ENCODE data around the gene PRKD2. TPM values are rescaled to one million over a fixed set of nuclear protein-coding genes. Genes with fewer than 3 reads are reported as not detected.

The PRKD2 gene
- total RNA-seq, 1 donor from 2014 or later: 56.8 TPM

DNA sequence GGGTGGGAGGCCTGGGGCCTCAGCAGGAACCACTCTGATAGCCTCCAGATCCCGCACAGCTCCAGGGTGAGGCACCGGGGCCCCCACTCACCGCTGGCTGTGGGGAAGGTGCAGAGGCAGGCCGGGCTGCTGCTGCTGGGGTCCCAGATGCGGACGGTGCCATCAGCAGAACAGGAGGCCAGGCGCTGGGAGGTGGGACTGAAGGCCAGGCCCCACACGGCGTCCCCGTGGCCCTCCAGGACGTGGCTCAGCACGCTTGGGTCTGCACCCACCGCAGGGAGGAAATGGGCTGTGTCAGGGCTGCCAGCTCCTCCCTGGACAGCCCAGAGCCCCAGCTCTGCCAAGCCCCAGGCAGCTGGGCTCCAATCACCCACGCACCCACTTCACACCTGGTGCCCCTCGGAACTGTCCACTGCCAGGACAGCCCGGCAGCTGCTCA lies 6.1 kb upstream of the PRKD2 start:
- no peak for DNase-seq (ENCODE audit: extremely low spot score, unreplicated experiment)
- Mint-ChIP-seq H3K4me1 (ENCODE audit: unreplicated experiment) (no peaks in the 10 kb centered on the region), H3K36me3 (peaks cover 4% of the 10 kb centered on the region), H3K27ac (no peak overlapping the region), H3K9me3 (no peaks in the 10 kb centered on the region), H3K27me3 (no peaks in the 10 kb centered on the region), H3K4me3 (no peak overlapping the region)
- TF ChIP-seq, protein P1, sequence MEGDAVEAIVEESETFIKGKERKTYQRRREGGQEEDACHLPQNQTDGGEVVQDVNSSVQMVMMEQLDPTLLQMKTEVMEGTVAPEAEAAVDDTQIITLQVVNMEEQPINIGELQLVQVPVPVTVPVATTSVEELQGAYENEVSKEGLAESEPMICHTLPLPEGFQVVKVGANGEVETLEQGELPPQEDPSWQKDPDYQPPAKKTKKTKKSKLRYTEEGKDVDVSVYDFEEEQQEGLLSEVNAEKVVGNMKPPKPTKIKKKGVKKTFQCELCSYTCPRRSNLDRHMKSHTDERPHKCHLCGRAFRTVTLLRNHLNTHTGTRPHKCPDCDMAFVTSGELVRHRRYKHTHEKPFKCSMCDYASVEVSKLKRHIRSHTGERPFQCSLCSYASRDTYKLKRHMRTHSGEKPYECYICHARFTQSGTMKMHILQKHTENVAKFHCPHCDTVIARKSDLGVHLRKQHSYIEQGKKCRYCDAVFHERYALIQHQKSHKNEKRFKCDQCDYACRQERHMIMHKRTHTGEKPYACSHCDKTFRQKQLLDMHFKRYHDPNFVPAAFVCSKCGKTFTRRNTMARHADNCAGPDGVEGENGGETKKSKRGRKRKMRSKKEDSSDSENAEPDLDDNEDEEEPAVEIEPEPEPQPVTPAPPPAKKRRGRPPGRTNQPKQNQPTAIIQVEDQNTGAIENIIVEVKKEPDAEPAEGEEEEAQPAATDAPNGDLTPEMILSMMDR (conservative IDR thresholded peaks at IDR 0.05): no peak

DNA sequence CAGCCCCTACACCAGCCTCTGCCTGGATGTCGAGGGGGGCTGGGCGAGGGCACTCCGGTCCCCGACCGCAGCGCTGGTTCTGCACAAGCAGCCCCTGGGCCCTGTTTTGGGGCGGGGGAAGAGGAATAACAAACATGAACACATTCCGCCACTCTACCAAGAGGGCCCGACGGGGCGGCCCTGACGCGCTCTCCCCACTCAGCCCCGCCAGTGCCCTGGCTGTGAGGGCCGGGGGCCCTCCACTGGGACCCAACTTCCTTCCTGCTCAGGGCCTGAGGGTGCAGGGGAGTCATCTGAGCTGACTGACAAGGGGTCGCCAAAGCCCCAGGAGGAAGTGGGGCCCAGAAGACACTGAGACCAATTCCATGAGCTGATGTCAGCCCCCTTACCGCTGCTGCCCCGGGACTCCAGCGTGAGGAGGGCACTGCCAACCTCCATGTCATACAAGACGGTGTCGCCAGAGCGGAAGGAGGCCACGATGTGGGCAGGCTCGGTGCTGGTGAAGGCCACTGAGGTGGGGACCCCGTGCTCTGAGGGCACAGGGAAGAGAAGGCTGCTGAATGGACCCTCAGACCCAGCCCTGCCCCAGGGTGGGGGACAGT lies 5.6 kb upstream of the PRKD2 start:
- TF ChIP-seq, protein P1 (conservative IDR thresholded peaks at IDR 0.05): no peak
- Mint-ChIP-seq H3K27me3 (no peaks in the 10 kb centered on the region), H3K4me1 (ENCODE audit: unreplicated experiment) (no peaks in the 10 kb centered on the region), H3K9me3 (no peaks in the 10 kb centered on the region), H3K27ac (peak overlapping the region; percentile 44), H3K4me3 (no peak overlapping the region), H3K36me3 (peaks cover 4% of the 10 kb centered on the region)
- no peak for DNase-seq (ENCODE audit: extremely low spot score, unreplicated experiment)

DNA sequence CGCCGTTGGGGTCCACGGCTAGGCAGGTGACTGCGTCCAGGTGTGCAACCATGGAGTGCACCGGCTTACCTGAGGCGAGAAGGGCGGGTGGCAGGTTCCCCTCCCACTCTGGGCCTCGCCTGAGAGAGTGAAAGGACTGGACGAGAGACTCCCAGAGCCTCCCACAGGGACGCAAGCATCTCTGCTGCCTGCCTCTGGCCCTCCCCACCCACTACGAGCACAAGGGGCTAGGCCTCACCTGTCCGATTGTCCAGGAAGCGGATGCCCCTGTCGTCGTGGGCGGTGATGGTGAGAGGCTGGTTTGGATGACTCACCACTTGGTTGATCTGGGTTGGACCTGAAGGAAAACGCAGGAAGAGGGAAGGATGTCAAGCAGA lies 5.1 kb upstream of the PRKD2 start:
- Mint-ChIP-seq H3K4me1 (ENCODE audit: unreplicated experiment) (no peaks in the 10 kb centered on the region), H3K27ac (peak overlapping the region; percentile 44), H3K36me3 (peaks cover 4% of the 10 kb centered on the region), H3K4me3 (no peak overlapping the region), H3K9me3 (no peaks in the 10 kb centered on the region), H3K27me3 (no peaks in the 10 kb centered on the region)
- DNase-seq (ENCODE audit: extremely low spot score, unreplicated experiment): no peak
- TF ChIP-seq, protein P1 (conservative IDR thresholded peaks at IDR 0.05): no peak

DNA sequence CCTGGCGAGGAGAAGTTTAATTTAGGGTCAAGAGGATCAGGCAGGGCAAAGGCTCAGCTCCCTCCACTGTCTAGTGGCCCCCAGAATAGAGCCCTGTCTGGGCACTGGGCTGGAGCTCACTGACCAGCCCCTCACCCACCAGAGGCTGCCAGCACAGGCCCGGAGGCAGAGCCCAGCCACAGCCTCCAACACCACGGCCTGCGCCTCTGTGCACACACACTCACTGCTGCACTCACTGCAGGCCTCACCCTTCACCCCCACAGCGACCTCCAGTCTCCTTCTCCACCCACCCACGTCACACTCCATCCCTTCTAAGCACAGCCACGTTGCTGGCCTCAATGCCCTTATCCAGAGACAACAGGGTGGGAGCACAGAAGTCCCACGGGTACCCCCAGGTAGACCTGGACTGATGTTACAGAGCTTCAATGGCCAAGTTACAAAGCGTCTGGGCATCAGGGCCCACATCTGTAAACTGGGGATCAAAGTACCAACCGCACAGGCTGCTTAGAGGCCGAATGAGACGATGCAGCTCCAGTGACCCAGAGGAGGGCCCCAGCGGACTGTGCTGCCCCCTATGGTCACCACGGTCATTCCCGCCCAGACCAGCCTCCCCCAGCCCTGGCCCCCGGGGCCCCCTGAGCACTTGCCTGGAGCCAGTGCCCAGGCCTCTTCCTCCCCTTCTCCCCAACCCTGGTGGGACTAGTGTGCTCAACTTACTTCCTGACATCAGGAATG lies 4.5 kb upstream of the PRKD2 start:
- Mint-ChIP-seq H3K27ac (peak overlapping the region; percentile 44), H3K4me1 (ENCODE audit: unreplicated experiment) (no peaks in the 10 kb centered on the region), H3K4me3 (no peak overlapping the region), H3K27me3 (no peaks in the 10 kb centered on the region), H3K36me3 (peaks cover 4% of the 10 kb centered on the region), H3K9me3 (no peaks in the 10 kb centered on the region)
- TF ChIP-seq, protein P1 (conservative IDR thresholded peaks at IDR 0.05): peak; percentile 54
- no peak for DNase-seq (ENCODE audit: extremely low spot score, unreplicated experiment)

DNA sequence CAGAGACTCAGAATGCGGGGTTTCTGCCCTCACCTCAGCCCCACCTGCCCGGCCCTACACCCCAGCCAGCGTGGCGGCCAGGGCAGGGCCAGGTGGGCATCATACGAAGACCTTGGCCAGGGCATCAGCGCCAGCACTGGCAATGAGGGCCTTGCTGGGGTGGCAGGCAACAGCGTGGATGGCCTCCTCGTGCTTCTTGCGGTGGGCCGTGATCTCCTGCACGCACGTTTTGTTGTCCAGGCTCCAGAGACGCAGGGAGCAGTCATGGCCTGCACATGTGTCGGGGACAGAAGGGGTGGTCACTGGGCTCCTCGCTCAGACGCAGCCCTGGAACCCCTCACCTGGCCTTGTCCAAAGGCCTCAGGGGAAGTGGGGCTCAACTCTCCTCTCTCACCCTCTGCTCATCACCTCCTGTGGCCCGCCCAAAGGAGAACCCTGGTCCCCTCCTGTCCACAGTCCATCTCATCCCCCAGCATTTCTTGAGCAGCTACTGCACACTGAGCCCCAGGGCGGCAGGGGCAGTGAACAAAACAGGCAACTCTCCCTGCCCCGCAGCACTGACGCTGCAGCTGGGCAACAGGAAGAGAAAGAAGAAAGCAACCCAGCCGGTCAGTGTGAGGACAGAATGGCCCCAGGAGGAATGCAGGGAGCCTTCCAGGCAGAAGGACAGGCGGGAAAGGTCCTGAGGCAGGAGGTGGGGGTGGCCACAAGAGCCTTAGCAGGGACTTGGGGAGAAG lies 3.8 kb upstream of the PRKD2 start:
- H3K9me3 Mint-ChIP-seq: no peaks in the 10 kb centered on the region
- no peaks in the 10 kb centered on the region for H3K4me1 Mint-ChIP-seq (ENCODE audit: unreplicated experiment)
- no peaks in the 10 kb centered on the region for H3K27me3 Mint-ChIP-seq
- TF ChIP-seq, protein P1 (conservative IDR thresholded peaks at IDR 0.05): no peak
- DNase-seq (ENCODE audit: extremely low spot score, unreplicated experiment): no peak
- no peak overlapping the region for H3K27ac Mint-ChIP-seq
- no peak overlapping the region for H3K4me3 Mint-ChIP-seq
- H3K36me3 Mint-ChIP-seq: peaks cover 4% of the 10 kb centered on the region

Measured in type B pancreatic cell (in vitro differentiated cells).